ENCODE data around the gene WRAP53.
"Not testable (repeated sequence)": the region's sequence is repeated elsewhere in the genome, so short reads cannot be mapped to it uniquely, and the experiment has no call there.

WRAP53 gene

DNA sequence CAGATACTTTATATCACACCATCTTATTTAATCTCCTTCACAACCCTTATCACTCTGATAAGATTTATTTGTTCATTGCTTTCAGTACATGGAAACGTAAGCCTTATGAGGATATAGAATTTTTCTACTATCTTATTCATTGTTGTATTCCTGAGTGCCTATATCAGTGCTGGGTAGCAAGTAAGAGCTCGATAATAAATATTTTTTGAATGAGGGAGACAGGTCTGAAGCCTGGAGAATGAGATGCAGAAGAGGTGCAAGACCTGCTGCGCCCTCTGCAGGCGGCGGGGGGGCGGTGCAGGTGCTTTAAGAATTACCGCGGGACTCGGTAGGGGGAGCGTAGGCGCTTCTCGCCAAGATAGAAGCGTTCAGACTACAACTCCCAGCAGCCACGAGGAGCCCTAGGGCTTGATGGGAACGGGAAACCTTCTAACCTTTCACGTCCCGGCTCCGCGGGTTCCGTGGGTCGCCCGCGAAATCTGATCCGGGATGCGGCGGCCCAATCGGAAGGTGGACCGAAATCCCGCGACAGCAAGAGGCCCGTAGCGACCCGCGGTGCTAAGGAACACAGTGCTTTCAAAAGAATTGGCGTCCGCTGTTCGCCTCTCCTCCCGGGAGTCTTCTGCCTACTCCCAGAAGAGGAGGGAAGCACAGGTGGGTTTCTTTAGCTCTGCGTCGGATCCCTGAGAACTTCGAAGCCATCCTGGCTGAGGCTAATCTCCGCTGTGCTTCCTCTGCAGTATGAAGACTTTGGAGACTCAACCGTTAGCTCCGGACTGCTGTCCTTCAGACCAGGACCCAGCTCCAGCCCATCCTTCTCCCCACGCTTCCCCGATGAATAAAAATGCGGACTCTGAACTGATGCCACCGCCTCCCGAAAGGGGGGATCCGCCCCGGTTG lies at the start of gene WRAP53:
TSS of gene WRAP53 (plus strand) at position 570 of the 900 bp plus-strand sequence. CDS start at position 742, 172 bp downstream.
- peak; percentile 59 for DNase-seq

- no peak for DNase-seq
Observed at GRCh38 chr17:7640783-7641182, 47.5 kb upstream of the WRAP53 start.

DNA sequence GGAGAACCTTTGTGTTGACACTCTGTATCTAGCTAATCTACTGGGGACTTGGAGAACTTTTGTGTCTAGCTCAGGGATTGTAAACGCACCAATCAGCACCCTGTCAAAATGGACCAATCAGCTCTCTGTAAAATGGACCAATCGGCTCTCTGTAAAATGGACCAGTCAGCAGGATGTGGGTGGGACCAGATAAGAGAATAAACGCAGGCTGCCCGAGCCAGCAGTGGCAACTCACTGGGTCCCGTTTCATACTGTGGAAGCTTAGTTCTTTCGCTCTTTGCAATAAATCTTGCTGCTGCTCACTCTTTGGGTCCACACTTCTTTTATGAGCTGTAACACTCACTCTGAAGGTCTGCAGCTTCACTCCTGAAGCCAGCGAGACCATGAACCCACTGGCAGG lies 46.6 kb upstream of the WRAP53 start:
- DNase-seq = not testable (repeated sequence)

GRCh38 chr17:7644775-7645174 lies 43.5 kb upstream of the WRAP53 start:
- DNase-seq = no peak

DNA sequence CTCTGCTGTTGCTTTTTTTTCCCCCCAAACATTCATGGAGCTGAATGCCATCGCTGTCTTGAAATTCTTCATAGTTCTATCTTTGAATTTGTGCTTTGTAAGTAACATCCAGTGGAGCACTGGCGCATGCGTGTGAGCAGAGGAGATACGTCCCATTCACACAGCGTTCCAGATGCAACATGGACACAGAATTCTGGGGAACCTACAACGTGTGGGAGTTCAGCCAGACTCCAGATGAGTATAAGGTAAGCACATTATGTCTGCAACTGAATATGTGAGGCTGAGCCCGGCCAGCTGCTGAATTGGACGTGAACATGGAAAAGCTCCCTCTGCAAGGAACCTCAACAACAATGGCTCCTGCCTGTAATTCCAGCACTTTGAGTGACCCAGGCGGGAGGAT lies 41.8 kb upstream of the WRAP53 start:
- no peak for DNase-seq

DNA sequence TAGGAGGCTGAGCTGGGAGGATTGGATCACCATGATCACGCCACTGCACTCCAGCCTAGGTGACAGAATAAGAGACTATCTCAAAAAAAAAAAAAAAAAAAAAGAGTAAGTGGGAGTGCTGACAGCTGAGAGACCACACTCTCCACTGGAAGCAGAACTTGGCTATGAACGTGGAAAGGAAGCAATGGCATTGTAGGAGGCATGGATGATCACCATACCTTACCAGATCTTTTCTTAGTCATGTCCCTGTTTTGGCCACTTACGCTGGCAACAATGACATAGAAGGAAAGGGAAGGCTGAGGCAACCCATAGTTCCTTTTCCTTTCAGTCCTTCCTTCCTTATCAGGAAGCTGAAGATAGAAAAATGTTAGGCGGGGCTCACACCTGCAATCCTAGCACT lies 41.3 kb upstream of the WRAP53 start:
- no peak for DNase-seq

- peak; percentile 78 for DNase-seq
Observed at GRCh38 chr17:7650509-7651096, 37.7 kb upstream of the WRAP53 start, which contains the start of gene ATP1B2. Gene ATP1B2, plus strand, starts transcription at chr17:7650926. Its CDS starts 593 bp downstream, at chr17:7651519.

- DNase-seq = no peak
Observed at GRCh38 chr17:7651097-7651664, 37.1 kb upstream of the WRAP53 start.

GRCh38 chr17:7651665-7652387 lies 36.5 kb upstream of the WRAP53 start:
- no peak for DNase-seq

DNA sequence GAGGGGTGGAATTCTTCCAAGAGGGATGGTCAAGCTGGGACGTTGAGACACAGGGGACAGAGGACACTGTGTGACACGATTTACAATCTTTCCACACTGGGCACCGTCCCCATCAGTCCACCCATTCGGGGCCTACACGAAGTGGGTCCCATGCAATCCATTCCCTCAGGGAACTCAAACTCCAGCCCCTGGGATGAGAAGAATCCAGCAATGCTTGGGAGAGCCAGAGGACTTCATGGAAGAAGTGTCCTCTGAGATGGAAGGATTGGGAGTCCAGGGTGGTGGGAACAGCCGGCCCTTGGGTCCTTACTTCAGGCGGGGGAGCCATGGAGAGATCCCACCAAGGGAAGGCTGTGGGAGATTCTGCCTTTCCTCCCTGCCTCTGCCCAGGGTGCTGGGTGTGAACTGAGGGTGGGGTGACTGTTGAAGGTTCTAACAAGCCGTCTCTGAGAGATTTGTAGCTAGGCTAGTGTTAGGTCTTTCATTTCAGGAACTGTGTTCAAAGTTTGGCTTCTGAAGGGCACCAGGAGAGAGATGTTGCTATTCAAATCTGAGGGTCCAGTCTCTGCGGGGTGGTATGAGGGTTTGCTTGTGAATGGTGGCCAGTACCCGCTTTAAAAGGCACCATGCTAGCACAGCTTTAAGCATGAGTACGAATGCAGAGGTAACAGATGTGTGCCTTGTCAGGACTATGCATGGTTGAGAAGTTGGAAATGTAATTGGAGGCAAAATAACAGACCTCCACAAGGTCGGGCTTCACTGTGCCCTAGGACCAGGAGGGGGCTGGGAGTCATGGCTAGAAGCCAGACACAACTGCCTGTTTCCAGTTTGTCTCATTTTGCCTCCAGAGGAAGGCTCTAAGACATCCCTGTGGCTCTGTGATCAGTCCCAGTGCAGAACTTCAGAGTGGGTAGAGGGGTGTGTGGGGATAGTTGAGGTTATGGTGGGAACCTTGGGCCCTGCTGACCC lies 35.6 kb upstream of the WRAP53 start:
- DNase-seq = no peak

GRCh38 chr17:7654832-7655540 lies 33.3 kb upstream of the WRAP53 start:
- DNase-seq = no peak

- DNase-seq = no peak
Observed at GRCh38 chr17:7655541-7655840, 32.8 kb upstream of the WRAP53 start.

DNA sequence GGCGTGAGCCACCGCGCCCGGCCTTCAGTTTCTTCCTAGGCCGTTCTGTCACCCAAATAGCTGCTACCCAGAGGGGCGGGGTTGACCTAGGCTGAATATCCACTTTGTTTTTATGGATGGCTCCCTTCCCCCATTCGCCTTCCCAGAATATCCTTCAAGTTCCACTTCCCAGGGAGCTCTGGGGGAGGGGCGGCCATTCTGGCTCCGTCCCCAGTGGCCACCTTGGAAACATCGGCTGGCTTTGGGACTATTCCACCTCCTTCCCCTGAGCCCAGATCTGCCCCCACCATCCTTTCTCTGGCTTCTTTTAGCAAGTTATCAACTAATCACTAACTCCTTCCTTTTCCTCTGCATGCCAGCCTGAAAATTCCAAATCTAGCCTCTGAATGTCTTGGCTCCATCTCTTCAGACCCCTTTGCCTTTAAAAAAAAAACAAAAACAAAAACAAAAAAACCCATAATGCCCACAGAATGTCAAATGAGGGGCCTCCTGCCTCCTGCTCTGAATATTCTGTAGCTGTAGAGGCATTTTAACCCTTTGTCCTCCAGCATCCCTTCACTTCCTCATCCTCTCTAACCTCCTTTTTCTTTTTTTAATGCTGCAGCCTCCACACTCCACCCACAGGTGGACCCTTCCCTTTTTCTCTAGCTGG lies 31.2 kb upstream of the WRAP53 start:
- no peak for DNase-seq

DNA sequence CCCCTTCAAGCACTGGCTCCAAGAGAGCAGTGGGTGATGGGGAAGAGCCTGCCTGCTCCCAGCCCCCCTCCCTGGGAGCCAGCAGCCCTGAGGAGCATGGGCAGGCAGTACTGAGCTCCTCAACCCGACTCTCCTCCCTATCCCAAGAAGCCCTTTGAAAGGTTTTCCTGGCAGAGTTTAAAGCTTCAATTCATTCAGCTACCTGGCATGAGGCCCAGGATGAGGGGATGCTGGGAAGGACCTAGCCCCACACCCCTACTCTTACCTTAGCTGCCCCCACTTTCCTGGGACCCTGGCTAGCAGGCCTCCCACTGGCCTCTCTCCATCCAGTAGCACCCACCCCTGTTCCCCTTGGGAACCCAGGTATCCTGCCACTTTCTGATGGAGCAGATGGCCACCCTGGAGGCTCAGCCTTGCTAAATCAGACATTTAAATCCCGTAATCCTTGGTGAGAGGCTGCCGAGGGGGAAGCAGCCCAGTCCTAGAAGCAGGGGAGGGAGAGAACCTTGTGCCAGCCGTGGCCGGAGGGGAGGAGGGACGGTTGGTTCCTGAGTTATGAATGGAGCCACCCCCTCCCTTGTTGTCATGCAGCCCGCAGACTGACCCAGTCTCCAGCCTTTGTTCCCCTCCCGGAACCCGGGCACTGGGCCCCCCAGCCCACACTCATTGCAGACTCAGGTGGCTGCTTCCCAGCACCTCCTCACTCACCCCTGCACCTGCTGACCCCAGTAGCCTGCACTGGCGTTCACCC lies 20.4 kb upstream of the WRAP53 start:
- no peak for DNase-seq

GRCh38 chr17:7668482-7668881 lies 19.8 kb upstream of the WRAP53 start:
- no peak for DNase-seq

DNA sequence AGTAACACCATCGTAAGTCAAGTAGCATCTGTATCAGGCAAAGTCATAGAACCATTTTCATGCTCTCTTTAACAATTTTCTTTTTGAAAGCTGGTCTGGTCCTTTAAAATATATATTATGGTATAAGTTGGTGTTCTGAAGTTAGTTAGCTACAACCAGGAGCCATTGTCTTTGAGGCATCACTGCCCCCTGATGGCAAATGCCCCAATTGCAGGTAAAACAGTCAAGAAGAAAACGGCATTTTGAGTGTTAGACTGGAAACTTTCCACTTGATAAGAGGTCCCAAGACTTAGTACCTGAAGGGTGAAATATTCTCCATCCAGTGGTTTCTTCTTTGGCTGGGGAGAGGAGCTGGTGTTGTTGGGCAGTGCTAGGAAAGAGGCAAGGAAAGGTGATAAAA lies 15.0 kb upstream of the WRAP53 start:
- no peak for DNase-seq

DNA sequence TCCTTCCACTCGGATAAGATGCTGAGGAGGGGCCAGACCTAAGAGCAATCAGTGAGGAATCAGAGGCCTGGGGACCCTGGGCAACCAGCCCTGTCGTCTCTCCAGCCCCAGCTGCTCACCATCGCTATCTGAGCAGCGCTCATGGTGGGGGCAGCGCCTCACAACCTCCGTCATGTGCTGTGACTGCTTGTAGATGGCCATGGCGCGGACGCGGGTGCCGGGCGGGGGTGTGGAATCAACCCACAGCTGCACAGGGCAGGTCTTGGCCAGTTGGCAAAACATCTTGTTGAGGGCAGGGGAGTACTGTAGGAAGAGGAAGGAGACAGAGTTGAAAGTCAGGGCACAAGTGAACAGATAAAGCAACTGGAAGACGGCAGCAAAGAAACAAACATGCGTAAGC lies 13.3 kb upstream of the WRAP53 start:
- DNase-seq = no peak

DNA sequence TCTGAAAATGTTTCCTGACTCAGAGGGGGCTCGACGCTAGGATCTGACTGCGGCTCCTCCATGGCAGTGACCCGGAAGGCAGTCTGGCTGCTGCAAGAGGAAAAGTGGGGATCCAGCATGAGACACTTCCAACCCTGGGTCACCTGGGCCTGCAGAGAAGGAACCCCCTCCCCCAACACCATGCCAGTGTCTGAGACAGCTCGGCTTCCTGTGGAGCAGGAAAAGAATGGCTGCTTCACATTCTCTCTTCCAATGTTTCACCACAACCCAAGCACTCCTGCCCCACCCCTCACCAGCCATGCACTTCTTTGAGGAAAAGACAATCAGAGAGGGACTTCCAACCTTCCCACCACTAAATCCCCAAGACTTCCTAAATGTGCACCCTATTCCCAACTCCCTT lies 11.7 kb upstream of the WRAP53 start:
- no peak for DNase-seq

DNA sequence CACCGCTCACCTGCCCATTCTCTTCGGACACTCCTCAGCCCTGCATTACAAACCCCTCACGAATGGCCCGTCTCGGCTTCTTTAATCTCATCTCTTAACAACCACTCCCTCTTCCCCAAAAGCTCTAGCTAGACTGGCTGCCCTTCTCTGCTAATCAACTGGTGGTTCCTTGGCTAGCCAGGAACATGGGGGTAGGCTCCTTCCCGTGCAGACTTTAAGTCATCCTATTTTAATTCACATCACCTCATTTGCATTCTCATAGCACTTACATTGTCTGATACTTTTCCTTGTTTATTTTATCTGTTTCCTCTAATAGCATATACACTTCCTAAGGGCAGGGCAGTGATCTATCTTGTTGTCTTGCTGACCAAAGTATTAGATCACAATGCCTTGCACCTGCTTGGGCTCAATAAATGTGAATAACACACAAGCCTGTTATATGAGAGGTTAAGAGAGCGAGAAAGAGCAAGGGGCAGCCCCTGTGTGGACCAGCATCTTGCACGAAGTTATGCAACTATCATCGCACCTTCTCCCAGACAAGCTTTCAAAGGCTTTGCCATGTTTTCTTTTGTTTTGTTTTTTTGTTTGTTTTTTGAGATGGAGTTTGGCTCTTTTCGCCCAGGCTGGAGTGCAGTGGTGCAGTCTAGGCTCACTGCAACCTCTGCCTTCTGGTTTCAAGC lies 10.7 kb upstream of the WRAP53 start:
- no peak for DNase-seq

Data from 8988T (cell line).